ENCODE measurements around the gene TIGD4. TPM values are rescaled to one million over a fixed set of nuclear protein-coding genes. Genes with fewer than 3 reads are reported as not detected.

Gene TIGD4
- total RNA-seq, 1 donor from 2014 or later: not detected

GRCh38 chr4:152727784-152728183, 51.7 kb downstream of the TIGD4 start:
- DNase-seq (ENCODE audit: low read depth in 2 of 2): no peak

- DNase-seq (ENCODE audit: low read depth in 2 of 2): no peak
Measured at GRCh38 chr4:152724494-152724893, 55.0 kb downstream of the TIGD4 start.

- no peak for DNase-seq (ENCODE audit: low read depth in 2 of 2)
Measured at GRCh38 chr4:152723236-152723635, 56.3 kb downstream of the TIGD4 start.

GRCh38 chr4:152719801-152720556, 59.6 kb downstream of the TIGD4 start:
- no peak for DNase-seq (ENCODE audit: low read depth in 2 of 2)

Other genes starting within 250 kb of the TIGD4 start
- 34.7 and 51.2 TPM in 2 replicates for gene FBXW7, start 243.6 kb downstream of the TIGD4 start, total RNA-seq
- 0.20 and 2.0 TPM in 2 replicates for gene TMEM154, start 99.7 kb downstream of the TIGD4 start, total RNA-seq
- gene ARFIP1, start 224 bp upstream of the TIGD4 start, total RNA-seq: 21.6 and 22.0 TPM in 2 replicates
- 0.22 and 0.60 TPM in 2 replicates for gene FHDC1, start 156.6 kb upstream of the TIGD4 start, total RNA-seq

Data from lung microvascular endothelial cell (primary cell).